NCI-H748 (cell line): Measurements from ENCODE around the gene DPYSL5.
"Not testable (repeated sequence)": the region's sequence is repeated elsewhere in the genome, so short reads cannot be mapped to it uniquely, and the experiment has no call there.

Source experiments
- DNase-seq: peaks from one replicate; lab custom pipeline; 2025; ENCODE audit not compliant: unreplicated experiment; lab: John Stamatoyannopoulos, UW

Gene DPYSL5

GRCh38 chr2:26899500-26900164 is 51.7 kb downstream of the DPYSL5 start:
- DNase-seq = no peak

DNA sequence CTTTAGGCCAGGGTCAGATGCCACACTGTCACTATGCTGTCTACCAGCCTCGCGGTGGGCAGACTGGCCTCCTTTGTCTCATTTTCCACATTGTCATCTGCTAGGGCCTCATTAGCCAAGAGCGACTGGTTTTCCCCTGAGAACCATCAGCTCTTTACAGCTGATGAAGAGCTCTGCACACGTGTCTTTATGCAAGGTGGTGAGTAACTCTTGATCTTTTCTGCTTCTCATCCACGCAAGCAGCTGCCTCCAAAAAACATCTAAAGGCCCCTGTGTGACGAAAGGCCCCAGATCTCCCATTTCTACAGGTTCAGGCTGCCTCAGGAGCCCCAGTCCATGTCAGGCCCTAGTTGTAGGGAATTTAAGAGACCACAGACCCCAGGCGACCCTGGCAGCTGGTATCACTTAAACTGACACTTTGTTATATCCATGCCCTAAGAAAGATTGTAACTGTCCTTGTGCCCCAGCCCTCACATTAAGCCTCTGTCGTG is 52.9 kb downstream of the DPYSL5 start:
- DNase-seq = no peak

DNA sequence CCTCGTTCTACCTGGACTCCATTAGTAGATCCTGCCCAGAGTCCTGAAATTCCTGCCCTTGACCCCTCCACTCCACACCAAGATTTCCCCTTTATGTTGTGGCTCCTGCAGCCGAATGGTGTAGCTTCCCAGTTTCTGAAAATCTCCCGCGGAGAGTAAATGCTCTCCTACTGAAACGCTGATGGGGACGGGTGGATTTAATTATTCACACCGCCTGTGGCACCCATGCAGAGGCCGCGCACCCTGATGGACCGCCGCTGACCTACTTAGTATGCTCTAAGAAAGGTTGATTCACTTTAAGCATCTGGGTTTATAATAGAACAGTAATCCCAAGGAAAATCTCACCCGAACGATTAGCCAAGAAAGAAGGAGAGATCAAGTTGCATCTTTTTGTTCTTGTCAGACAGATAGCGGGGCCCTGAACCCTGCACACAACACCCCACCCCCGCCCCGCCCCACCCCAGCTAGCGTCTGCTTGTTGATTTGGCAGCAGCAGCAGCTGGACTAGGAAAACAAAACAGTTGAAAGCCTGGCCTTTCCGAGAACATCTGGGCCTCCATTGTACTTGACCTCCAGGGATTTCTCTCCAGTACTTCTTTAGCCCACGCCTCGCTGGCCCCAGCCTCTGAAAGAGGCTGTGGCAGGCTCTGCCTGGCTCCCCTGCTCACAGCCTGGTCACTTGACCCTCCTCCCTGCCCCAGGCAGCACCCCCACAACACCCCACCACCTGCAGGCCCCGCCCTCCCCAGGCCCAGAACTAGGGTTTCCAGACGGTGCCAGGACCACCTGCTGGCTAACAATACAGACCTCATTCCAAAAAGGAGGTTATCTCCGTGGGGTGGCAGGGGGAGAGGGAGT is 53.6 kb downstream of the DPYSL5 start:
- DNase-seq = peak; percentile 19

- DNase-seq = no peak
Observed at GRCh38 chr2:26903676-26904075, 55.7 kb downstream of the DPYSL5 start.

DNA sequence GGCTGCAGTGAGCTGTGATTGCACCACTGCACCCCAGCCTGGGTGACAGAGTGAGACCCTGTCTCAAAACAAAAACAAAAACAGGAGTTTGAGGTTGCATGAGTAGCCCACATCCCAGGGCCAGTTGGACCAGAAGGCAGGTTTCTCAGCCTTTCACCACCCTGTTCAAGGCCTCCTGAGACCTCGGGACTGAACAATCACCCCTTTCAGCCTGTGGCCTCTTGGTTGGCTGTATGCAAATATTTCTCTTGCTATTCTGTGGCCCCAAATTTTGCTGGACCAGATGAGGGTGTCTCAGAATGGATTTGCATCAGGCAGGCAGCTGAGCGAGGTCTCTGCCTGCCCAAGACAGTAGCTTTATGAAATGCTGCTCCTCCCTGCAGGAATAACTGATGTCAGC is 56.9 kb downstream of the DPYSL5 start:
- no peak for DNase-seq

DNA sequence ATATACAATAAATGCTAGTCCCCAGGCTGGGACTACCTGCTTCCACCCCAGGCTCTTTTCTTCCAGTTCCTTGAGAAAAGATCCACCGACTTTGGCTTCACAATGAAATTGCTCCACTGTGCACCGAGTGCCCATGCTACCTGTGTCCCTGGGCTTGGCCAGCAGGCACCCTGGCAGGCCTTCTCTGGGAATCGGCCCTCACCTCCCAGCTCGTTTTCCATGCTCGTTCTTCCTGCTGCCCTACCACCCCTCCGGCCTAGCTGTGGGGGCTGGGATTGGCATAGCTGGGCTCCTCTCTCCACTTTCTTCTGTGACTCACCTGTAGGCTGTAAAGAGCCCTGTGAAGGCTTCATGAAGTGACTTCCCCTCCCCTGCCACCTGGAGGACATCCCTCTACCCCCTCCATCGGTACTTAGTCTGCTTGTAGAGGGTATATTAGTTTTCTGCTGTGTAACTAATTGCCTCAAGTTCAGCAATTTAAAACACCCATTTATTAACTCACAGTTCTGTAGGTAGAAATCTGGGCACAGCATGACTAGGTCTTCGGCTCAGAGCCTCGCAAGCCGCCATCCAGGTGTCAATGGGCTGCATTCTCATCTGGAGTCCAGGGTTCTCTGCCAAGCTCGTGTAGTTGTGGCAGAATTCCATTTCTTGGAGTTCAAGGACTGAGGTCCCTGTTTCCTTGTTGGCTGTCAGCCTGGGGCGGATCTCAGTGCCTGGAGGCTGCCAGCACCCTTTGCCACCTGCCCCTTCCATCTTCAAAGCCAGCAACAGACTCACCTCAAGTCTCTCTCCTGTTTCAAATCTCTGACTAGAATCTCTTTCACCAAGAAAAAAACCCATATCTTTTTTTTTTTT is 57.6 kb downstream of the DPYSL5 start:
- no peak for DNase-seq

DNA sequence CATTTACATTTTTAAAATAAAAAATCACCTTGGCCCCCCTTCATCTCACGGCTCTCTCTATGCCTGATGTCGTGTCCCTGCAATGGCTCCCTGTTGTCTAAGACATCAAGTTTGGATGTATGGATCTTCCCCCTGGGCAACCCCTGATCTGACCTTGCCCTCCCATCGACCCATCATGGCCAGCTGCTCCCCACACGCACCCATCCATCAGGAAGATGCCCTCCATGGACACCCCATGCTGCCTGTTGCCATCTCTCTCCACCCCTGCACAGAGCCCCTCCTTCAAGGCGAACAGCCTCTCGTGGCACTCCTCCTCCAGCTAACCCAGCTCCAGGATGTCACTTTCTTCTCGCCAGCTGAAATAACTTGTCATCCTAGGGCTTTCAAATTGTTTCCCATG is 59.5 kb downstream of the DPYSL5 start:
- no peak for DNase-seq

GRCh38 chr2:26910176-26910575 is 62.2 kb downstream of the DPYSL5 start:
- DNase-seq = no peak

DNA sequence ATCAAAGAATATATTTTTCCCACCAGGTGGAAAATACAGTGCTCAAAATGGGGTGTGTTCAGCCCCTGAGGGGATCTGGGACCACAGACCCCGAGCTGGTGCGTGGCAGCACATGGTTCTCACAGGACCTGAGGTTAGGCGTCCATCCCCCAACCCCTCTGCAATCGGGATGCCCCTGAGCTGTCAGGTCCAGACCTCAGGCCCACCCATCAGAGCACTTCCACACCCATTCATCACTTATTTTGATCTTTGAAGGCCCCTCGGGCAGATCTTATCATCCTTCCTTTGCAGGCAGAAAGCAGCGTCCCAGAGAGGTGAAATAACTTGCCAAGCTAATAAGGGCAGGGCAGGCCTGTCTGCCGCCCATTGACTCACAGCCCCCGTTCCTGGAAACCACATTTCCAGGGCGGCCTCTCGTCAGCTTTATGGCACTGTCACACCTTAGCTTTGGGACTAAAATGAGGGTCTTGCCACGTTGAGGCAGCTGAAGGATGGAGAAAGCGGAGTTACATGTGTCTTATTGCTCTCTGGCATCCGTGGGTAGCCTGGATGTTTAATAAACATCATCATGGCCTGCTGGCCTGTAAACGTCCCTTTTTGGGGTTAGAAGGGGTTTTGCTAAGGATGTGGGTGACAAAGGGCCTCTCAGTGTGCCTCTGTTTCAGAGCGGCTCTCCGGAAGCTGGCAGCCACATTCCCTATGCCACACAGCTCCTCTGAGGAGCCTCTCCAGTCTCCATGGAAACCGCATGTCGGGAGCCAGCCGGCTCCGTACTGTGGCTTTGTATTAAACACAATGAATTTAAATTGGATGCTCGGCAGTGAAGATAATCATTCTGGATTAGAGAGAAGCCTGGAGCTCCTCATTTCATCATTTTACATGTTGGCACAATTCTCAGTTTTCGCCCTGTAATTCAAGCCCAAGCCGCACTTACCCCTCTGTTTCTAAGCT is 64.3 kb downstream of the DPYSL5 start:
- DNase-seq = peak; percentile 95

DNA sequence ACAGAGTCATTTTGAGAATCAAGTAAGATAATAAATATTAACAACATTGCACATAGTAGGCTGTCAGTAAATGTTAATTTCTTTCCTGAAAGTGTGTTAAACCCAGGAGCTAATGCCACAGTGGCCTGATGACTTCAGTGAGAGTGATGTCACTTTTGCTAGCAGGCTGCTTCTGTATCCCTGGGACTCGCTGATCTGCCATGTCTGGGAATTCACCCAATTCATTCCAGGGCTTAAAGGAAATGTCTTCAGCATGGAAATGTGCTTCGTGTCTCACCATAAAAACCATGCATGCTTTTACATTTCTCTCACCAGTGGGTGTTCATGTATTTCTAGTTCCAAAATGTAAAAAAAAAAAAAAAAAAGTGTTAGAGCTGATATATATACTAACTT is 65.7 kb downstream of the DPYSL5 start:
- no peak for DNase-seq

- no peak for DNase-seq
Observed at GRCh38 chr2:26913999-26914658, 66.2 kb downstream of the DPYSL5 start.

GRCh38 chr2:26914659-26915310 is 66.9 kb downstream of the DPYSL5 start:
- DNase-seq = no peak

- DNase-seq = no peak
Observed at GRCh38 chr2:26915316-26915715, 67.4 kb downstream of the DPYSL5 start.

DNA sequence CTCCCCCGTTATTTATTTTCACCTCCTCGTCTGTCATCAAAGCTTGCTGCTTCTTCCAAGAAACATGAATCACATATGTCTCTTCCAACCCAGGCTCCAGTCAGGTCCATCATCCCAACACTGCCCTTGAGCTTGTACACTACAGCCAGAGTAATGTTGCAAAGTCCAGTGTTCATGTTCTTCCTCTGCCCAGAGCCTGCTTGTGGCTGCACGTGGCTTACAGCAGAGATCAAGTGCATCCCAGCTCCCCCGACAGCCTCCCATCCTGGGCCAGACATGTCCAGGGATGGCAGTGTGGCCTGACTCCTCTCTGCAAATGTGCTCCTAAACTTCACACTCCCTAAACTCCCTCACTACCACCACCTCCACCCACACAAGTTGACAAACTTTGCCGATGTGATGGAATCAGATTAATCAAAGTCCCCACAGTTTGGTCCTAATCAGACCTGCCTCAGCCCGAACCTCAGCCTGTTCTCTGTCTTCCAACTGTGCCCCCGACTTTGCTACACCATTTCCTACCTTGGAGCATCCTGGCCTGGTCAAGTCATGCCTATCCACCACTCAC is 68.3 kb downstream of the DPYSL5 start:
- DNase-seq = no peak

DNA sequence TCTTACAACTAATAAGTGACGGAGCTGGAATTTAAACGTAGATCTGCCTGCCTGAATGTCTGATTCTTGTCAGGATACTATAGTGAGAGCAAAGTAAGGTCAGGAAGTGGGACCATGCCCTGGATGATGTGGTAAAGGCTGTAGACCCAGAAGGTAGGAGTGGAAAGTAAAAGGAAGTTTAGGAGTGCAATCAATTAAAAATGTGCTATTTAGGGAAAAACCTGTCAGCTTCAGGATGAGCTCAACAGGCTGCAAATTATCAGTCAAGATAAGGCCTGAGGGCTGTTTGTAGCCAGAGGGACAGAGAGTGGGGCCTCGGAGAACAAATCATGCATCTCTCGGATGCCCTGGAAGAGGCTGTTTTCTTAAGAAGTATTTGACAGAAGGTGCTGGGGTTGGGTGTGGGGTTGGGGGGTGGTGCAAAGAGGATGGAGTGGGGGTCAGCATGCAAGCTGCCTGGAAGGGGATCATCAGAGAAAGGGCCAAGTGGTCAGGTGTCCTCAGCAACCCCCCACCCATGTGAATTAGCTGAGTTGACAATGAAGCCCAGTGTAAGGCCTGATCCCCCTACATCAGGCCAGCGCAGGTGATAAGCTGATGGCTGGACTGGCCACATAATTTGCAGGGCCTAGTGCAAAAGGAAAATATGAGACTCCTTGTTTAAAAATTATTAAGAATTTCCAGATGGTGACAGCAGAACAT is 69.4 kb downstream of the DPYSL5 start:
- DNase-seq = no peak

DNA sequence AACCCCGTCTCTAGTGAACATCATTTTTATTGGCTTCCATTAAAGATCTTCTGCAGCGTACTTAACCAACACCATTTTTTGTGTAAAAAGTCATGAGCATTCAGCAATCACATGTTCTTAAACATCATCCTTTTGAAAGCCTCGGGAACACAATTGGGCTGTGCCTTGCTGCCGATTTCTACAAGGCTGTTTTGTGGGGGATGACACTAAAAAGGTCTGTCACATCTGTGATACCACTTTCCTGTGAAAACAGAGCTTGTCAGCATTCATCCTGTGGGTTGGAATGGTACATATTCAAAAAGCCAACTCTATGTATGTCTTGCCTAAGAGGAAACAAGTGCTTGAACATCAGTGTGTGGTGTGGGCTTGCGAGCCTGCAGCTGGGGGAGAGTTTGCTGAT is 73.4 kb downstream of the DPYSL5 start:
- no peak for DNase-seq

- DNase-seq = peak; percentile 47
Observed at GRCh38 chr2:26922405-26923188, 74.7 kb downstream of the DPYSL5 start.

GRCh38 chr2:26923189-26923466 is 75.2 kb downstream of the DPYSL5 start:
- not testable (repeated sequence) for DNase-seq
